ENCODE data around the gene CPOX. TPM values are rescaled to one million over a fixed set of nuclear protein-coding genes. Genes with fewer than 3 reads are reported as not detected.

Gene CPOX
- total and polyA plus RNA-seq, 2 of the 8 experiments (the other 6 are each of a cell fraction or from before 2014, with no cell fraction given), result 17.4 to 27.0 TPM

DNA sequence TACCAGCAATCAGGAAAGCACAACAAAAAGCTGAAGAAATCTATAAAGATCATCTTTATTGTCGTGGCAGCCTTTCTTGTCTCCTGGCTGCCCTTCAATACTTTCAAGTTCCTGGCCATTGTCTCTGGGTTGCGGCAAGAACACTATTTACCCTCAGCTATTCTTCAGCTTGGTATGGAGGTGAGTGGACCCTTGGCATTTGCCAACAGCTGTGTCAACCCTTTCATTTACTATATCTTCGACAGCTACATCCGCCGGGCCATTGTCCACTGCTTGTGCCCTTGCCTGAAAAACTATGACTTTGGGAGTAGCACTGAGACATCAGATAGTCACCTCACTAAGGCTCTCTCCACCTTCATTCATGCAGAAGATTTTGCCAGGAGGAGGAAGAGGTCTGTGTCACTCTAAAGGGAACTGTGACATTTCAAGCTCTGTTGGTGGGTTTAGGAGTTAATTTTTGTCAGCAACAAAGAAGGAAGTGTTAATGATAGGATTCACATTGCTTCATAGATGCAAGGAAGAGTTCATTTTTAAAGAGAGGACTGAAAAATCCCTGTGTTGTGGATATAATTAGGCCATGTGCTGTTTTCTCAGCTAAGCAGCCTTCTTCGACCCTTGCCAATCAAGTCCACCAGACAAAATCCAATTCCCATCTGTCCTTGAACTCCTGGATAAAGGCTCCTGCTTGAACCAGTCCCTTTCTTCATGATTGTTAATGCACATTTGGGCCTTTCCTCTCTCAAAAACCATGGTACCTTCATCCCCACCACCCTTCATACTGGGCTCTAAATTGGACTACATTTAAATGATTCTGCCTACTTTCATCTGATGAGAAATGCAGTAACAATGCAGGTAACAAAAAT, 60.5 kb downstream of the CPOX start:
- Histone ChIP-seq H3K14ac (ENCODE audit: insufficient read length) (no peak overlapping the region), H3K9ac (replicated peaks in 1 of 4; ENCODE audit: extremely low read depth in 1 of 4, low read depth in 3 of 4, low read length in 3 of 4) (no peak overlapping the region), H2BK15ac (ENCODE audit: low read length) (no peak overlapping the region), H3K23ac (ENCODE audit: insufficient read length) (no peak overlapping the region), H3K27ac (ENCODE audit: low read depth, low read length) (no peak overlapping the region), H2BK120ac (replicated peaks; ENCODE audit: low read depth, low read length) (no peak overlapping the region), H3K18ac (ENCODE audit: extremely low read depth, low read length) (no peak overlapping the region), H4K20me1 (replicated peaks in 1 of 2; ENCODE audit: control insufficient read depth in 1 of 2, insufficient read depth in 2 of 2, low read length in 2 of 2) (no peaks in the 10 kb centered on the region), H3K23me2 (ENCODE audit: low read depth, low read length) (no peaks in the 10 kb centered on the region), H2BK20ac (ENCODE audit: low read length) (no peak overlapping the region), H3K36me3 (ENCODE audit: control insufficient read depth in 2 of 4, insufficient read depth in 4 of 4, low read length in 3 of 4) (no peaks in the 10 kb centered on the region), H4K91ac (replicated peaks; ENCODE audit: insufficient read length, low read length) (no peak overlapping the region), H2BK5ac (ENCODE audit: low read depth, low read length) (no peak overlapping the region), H4K5ac (ENCODE audit: insufficient read length, low read depth, low read length) (no peak overlapping the region), H3K27me3 (replicated peaks in 1 of 4; ENCODE audit: control insufficient read depth in 3 of 4, extremely low read depth in 1 of 4, insufficient read depth in 3 of 4, low read length in 3 of 4) (peaks cover 0 to 1% (median 0%) of the 10 kb centered on the region in 4 experiments; a peak in 1 of 7 replicates), H3K4me1 (replicated peaks in 1 of 4; ENCODE audit: control insufficient read depth in 3 of 4, insufficient read depth in 4 of 4, low read length in 3 of 4) (no peaks in the 10 kb centered on the region), H3K56ac (replicated peaks; ENCODE audit: insufficient read length, low read depth, low read length) (no peak overlapping the region), H4K8ac (ENCODE audit: extremely low read depth, insufficient read depth, low read length) (no peak overlapping the region), H3K79me2 (ENCODE audit: control insufficient read depth in 1 of 2, insufficient read depth in 2 of 2, low read length in 2 of 2) (no peaks in the 10 kb centered on the region), H3K9me3 (ENCODE audit: insufficient read depth in 2 of 2, low read depth in 1 of 2, low read length in 1 of 2) (no peaks in the 10 kb centered on the region), H2BK12ac (ENCODE audit: low read depth, low read length) (no peak overlapping the region), H3K4me3 (ENCODE audit: extremely low read depth in 1 of 4, insufficient read depth in 2 of 4, low read depth in 3 of 4, low read length in 4 of 4) (no peak overlapping the region), H2AK5ac (ENCODE audit: low read depth, low read length) (no peak overlapping the region), H3K79me1 (ENCODE audit: low read depth, low read length) (no peaks in the 10 kb centered on the region), H3K4me2 (ENCODE audit: insufficient read depth in 1 of 2, low read depth in 2 of 2, low read length in 2 of 2) (no peak overlapping the region), H3K4ac (replicated peaks; ENCODE audit: insufficient read length, low read depth, low read length) (no peak overlapping the region), H2AFZ (ENCODE audit: low read length) (peak overlapping the region; percentile 83; the same call in 1 of the 2 replicates)
- POLR2A ChIA-PET (ENCODE audit: partially characterized antibody), result no interaction called here
- no peak for DNase-seq (ENCODE audit: low read depth in 1 of 2, low spot score in 2 of 2)
- CTCF ChIA-PET (ENCODE audit: partially characterized antibody), result interaction anchor here (1.0 to 1.3 kb wide), 2 partner anchors 58 to 472 kb away, joined by 3 read pairs; no protein-coding TSS in a partner anchor
- 91% methylated on average over 6 of the region's 6 CpGs; no CpG with 5 or more reads in 1 of the 2 experiments for WGBS, 2 experiments (ENCODE audit: extremely low coverage in 1 of 2, insufficient coverage in 1 of 2, insufficient read length in 1 of 2, insufficient replicate concordance in 2 of 2, low coverage in 1 of 2, low lambda C conversion rate in 2 of 2, missing lambda C conversion rate in 1 of 2)
- FAIRE-seq, result no peak
- TF ChIP-seq EGR1 (IDR thresholded peaks at IDR 0.05; ENCODE audit: borderline replicate concordance, low read depth, low read length) (no peak), SIX5 (IDR thresholded peaks at IDR 0.05; ENCODE audit: low read depth, low read length) (no peak), RFX5 (IDR thresholded peaks at IDR 0.05; ENCODE audit: borderline replicate concordance, low read depth, low read length) (no peak), GABPA (IDR thresholded peaks at IDR 0.05; ENCODE audit: borderline replicate concordance, insufficient read depth, low read length) (no peak), TCF12 (IDR thresholded peaks at IDR 0.05; ENCODE audit: low read depth, low read length) (no peak)
